KMS-11 (cell line): ENCODE results near the gene JPH3.

Experiments
- H2AFZ ChIP-seq: fragments of 200-600 bp; sonication (generic); 2 replicates; pipeline ENCODE4 v1.6.1; 2016; ENCODE audit warnings: antibody characterized with exemption, mixed run types, low read depth
- H3K27ac ChIP-seq: fragments of 200-600 bp; sonication (generic); 2 replicates; pipeline ENCODE4 v1.6.1; 2016; ENCODE audit warnings: mild to moderate bottlenecking, mixed run types
- H3K27me3 ChIP-seq: fragments of 200-600 bp; sonication (generic); 2 replicates; pipeline ENCODE4 v1.6.1; 2017; ENCODE audit warnings: mild to moderate bottlenecking, low read depth, mixed run types, moderate library complexity; ENCODE audit not compliant: insufficient read depth
- H3K36me3 ChIP-seq: fragments of 200-600 bp; sonication (generic); 2 replicates; pipeline ENCODE4 v1.6.1; 2017; ENCODE audit warnings: mild to moderate bottlenecking, mixed run types; ENCODE audit not compliant: insufficient read depth
- H3K4me1 ChIP-seq: fragments of 200-600 bp; sonication (generic); 2 replicates; pipeline ENCODE4 v1.6.1; 2016; ENCODE audit warnings: mild to moderate bottlenecking, low read depth, mixed run types; ENCODE audit not compliant: poor library complexity, severe bottlenecking
- H3K4me2 ChIP-seq: fragments of 200-600 bp; sonication (generic); 2 replicates; pipeline ENCODE4 v1.7.0; 2016; ENCODE audit warnings: mild to moderate bottlenecking, mixed run types
- H3K4me3 ChIP-seq: fragments of 200-600 bp; sonication (generic); IDR thresholded peaks from 2 replicates; pipeline ENCODE4 v1.6.1; 2017; ENCODE audit warnings: low read depth, low read length, mixed read lengths; ENCODE audit not compliant: insufficient read depth
- H3K79me2 ChIP-seq: fragments of 200-600 bp; sonication (generic); 2 replicates; pipeline ENCODE4 v1.6.1; 2016; ENCODE audit warnings: low read depth, mixed run types; ENCODE audit not compliant: insufficient read depth
- H3K9ac ChIP-seq: fragments of 200-600 bp; sonication (generic); 2 replicates; pipeline ENCODE4 v1.6.1; 2016; ENCODE audit warnings: mild to moderate bottlenecking, mixed run types
- H4K20me1 ChIP-seq: fragments of 200-600 bp; sonication (generic); 2 replicates; pipeline ENCODE4 v1.6.1; 2016; ENCODE audit warnings: mild to moderate bottlenecking, mixed run types; ENCODE audit not compliant: insufficient read depth
- TF ChIP-seq, protein P1 (sequence below): fragments of 200-600 bp; sonication (generic); conservative IDR thresholded peaks from 2 replicates; pipeline ENCODE4 v1.6.1; 2017; ENCODE audit warnings: low read depth, mild to moderate bottlenecking, antibody characterized with exemption, low read length, moderate library complexity, mixed read lengths

Gene JPH3

DNA sequence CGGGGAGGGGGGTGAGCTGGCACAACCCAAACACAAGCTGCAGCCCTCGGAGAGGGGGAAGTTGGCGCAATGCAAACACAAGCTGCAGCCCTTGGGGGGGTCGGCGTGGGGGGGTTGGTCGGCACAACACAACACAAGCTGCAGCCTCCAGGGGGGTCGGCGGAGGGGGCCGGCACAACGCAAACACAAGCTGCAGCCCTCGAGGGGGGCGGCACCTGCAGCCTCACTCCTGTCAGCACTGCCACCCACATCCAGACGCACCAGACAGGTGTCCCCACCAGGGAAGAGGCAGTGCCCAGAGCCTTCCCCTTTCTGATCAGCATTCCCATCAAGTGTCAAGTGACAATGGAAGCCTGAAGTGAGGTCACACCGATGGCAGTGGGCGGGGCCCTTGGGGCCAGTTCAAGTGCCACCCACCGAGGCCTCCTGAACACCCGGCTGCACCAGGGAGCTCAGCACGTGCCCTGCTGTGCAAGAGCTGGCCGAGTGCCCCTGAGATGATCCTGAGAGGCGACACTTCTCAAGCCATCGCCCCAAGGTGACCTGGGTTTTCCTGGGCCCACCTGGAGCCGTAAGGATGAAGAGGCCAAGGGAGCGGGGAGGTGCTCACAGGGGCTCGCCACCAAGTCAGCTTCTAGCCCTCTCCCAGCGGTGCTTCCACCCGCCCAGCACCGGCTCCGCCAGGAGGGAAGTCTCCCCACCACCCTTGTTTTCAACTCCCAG is 104.1 kb downstream of the JPH3 start:
- no peaks in the 10 kb centered on the region for H4K20me1 ChIP-seq
- H3K4me1 ChIP-seq = no peaks in the 10 kb centered on the region
- H3K27ac ChIP-seq = no peak overlapping the region
- H3K9ac ChIP-seq = no peak overlapping the region
- H2AFZ ChIP-seq = no peak overlapping the region
- H3K27me3 ChIP-seq = no peaks in the 10 kb centered on the region
- TF ChIP-seq, protein P1, sequence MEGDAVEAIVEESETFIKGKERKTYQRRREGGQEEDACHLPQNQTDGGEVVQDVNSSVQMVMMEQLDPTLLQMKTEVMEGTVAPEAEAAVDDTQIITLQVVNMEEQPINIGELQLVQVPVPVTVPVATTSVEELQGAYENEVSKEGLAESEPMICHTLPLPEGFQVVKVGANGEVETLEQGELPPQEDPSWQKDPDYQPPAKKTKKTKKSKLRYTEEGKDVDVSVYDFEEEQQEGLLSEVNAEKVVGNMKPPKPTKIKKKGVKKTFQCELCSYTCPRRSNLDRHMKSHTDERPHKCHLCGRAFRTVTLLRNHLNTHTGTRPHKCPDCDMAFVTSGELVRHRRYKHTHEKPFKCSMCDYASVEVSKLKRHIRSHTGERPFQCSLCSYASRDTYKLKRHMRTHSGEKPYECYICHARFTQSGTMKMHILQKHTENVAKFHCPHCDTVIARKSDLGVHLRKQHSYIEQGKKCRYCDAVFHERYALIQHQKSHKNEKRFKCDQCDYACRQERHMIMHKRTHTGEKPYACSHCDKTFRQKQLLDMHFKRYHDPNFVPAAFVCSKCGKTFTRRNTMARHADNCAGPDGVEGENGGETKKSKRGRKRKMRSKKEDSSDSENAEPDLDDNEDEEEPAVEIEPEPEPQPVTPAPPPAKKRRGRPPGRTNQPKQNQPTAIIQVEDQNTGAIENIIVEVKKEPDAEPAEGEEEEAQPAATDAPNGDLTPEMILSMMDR = no peak
- no peaks in the 10 kb centered on the region for H3K79me2 ChIP-seq
- no peak overlapping the region for H3K4me3 ChIP-seq
- H3K4me2 ChIP-seq = no peak overlapping the region
- H3K36me3 ChIP-seq = no peaks in the 10 kb centered on the region; the same call in 1 of the 2 replicates

GRCh38 chr16:87707097-87707496 is 104.8 kb downstream of the JPH3 start:
- Histone ChIP-seq H3K9ac (no peak overlapping the region), H3K4me3 (no peak overlapping the region), H3K27me3 (no peaks in the 10 kb centered on the region), H2AFZ (no peak overlapping the region), H4K20me1 (no peaks in the 10 kb centered on the region), H3K4me2 (no peak overlapping the region), H3K27ac (no peak overlapping the region), H3K4me1 (no peaks in the 10 kb centered on the region), H3K79me2 (no peaks in the 10 kb centered on the region), H3K36me3 (no peaks in the 10 kb centered on the region; the same call in 1 of the 2 replicates)
- TF ChIP-seq, protein P1 = no peak

DNA sequence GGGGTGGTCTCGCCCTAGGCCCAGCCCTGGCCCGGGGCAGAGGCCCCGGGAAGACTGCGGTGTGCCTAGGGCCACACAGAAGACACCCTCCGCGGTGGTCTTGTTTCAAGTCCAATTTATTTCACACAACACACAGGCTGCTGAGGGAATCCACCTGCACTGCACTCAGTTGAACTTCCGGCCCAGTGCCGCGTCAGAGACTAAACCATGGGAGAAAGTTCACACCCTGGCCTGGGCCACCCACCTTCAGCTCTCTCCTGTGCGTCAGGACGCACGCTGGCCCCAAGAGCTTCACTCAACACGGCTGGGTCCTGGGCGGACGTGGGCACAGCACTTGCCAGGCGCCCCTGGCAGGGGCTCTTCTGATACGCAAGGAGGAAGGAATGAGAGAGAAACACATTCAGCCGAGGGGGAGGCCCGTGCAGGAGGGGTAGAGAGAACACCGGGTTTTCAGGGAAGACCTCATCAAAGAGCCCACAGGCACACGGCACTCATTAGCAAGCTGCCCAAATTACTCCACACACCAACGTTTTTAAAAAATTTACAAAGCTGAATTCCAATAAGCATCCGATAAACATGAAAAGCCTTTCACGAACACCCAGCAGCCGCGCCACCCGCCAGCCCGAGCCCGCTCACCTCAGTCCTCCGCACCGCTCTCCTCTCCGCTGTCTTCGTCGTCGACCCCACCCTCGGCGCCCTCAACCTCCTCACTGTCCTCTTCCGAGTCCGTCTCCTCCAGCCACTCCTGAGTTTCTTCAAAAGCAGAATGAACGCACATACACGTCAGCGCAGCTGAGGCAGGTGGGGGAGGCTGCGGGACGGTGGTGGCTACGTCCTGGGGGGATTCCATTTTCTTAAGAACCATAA is 105.6 kb downstream of the JPH3 start:
- H3K4me2 ChIP-seq = no peak overlapping the region
- H4K20me1 ChIP-seq = no peaks in the 10 kb centered on the region
- no peaks in the 10 kb centered on the region; the same call in 1 of the 2 replicates for H3K36me3 ChIP-seq
- H3K79me2 ChIP-seq = no peaks in the 10 kb centered on the region
- H3K27me3 ChIP-seq = no peaks in the 10 kb centered on the region
- TF ChIP-seq, protein P1 = no peak
- no peak overlapping the region for H3K4me3 ChIP-seq
- H3K9ac ChIP-seq = no peak overlapping the region
- H3K27ac ChIP-seq = no peak overlapping the region
- no peaks in the 10 kb centered on the region for H3K4me1 ChIP-seq
- H2AFZ ChIP-seq = no peak overlapping the region

DNA sequence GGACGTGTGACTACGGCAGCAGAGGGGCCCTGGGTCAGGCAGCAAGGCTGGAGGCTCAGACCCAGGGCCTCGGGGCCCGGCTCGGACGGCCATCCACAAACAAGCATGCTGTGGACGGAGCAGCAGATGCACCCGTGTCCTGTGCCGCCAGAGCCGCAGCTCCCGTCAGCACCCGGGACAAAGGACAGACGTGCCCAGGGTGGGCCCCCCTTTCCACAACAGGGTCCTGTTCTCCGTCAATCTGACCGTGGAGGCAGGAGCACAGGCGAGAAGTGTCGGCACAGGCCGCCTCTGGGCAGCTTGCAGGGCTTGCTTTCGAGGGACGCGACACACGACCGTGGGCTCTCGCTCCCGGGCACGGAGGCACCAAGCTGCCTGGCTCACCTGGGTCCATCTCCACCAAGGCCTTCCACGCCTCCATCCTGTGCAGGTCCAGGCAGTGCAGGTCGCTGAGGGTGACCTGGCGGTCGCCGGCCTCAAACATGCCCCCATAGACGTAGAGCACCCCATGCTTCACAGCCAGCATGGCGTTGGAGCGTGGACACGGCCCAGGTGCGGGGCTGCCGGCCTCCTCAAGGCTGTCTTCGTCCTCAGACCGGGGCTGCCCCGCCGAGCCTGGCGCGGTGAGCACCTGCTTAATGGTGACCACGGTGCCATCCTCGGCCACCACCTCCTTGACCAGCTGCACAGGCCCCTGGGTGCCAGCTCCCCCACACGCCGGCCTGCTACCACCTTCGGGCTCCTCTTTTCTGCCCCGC is 106.8 kb downstream of the JPH3 start:
- Histone ChIP-seq H3K4me1 (no peaks in the 10 kb centered on the region), H3K4me3 (no peak overlapping the region)

More for the DNA sequence above, 106.8 kb downstream of the JPH3 start:
- no peak overlapping the region for H3K4me2 ChIP-seq
- no peaks in the 10 kb centered on the region for H3K79me2 ChIP-seq
- no peak overlapping the region for H3K27ac ChIP-seq
- no peaks in the 10 kb centered on the region for H4K20me1 ChIP-seq
- H3K36me3 ChIP-seq = no peaks in the 10 kb centered on the region
- TF ChIP-seq, protein P1 = no peak
- H3K27me3 ChIP-seq = no peaks in the 10 kb centered on the region
- H2AFZ ChIP-seq = no peak overlapping the region
- H3K9ac ChIP-seq = no peak overlapping the region
